ENCODE measurements around the gene LRRC26. TPM values are rescaled to one million over a fixed set of nuclear protein-coding genes. Genes with fewer than 3 reads are reported as not detected.

LRRC26 gene
- total and polyA plus RNA-seq, 2 of the 13 experiments (the other 11 are each of a cell fraction or from before 2014, with no cell fraction given), result not detected

- TF ChIP-seq ZBTB14 (CRISPR knock-in tag; IDR thresholded peaks at IDR 0.05), result peak; percentile 13; the same call in 1 of the 2 replicates
- peak; percentile 66 for TF ChIP-seq SRSF1 (optimal IDR thresholded peaks at IDR 0.05; ENCODE audit: low read depth, low read length)
- TF ChIP-seq ZNF614 (CRISPR knock-in tag; IDR thresholded peaks at IDR 0.05; ENCODE audit: borderline replicate concordance), result peak; percentile 88; the same call in 1 of the 2 replicates
- TF ChIP-seq TCF7L2 (IDR thresholded peaks at IDR 0.05; ENCODE audit: low read depth, low read length), result no peak
- TF ChIP-seq GABPA (IDR thresholded peaks at IDR 0.05; ENCODE audit: low read depth, low read length), result no peak
- peak; percentile 84 for TF ChIP-seq GABPA (CRISPR knock-in tag; IDR thresholded peaks at IDR 0.05; ENCODE audit: low read depth)
- TF ChIP-seq FLYWCH1 (CRISPR knock-in tag; IDR thresholded peaks at IDR 0.05), result no peak
- peak; percentile 78; the same call in 1 of the 2 replicates for TF ChIP-seq SNAPC2 (CRISPR knock-in tag; IDR thresholded peaks at IDR 0.05)
- TF ChIP-seq KMT2A (CRISPR knock-in tag; IDR thresholded peaks at IDR 0.05), result peak; percentile 92
- no peak for TF ChIP-seq JUND (CRISPR knock-in tag; IDR thresholded peaks at IDR 0.05)
- peak; percentile 74 for TF ChIP-seq ARNT2 (CRISPR knock-in tag; IDR thresholded peaks at IDR 0.05; ENCODE audit: low read depth)
- TF ChIP-seq XRCC5 (optimal IDR thresholded peaks at IDR 0.05; ENCODE audit: low read length), result peak; percentile 84
- TF ChIP-seq, protein P1, sequence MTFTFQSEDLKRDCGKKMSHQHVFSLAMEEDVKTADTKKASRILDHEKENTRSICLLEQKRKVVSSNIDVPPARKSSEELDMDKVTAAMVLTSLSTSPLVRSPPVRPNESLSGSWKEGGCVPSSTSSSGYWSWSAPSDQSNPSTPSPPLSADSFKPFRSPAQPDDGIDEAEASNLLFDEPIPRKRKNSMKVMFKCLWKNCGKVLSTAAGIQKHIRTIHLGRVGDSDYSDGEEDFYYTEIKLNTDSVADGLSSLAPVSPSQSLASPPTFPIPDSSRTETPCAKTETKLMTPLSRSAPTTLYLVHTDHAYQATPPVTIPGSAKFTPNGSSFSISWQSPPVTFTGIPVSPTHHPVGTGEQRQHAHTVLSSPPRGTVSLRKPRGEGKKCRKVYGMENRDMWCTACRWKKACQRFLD (CRISPR knock-in tag; IDR thresholded peaks at IDR 0.05; ENCODE audit: borderline replicate concordance), result peak; percentile 76; the same call in 1 of the 2 replicates
- TF ChIP-seq, protein P2, sequence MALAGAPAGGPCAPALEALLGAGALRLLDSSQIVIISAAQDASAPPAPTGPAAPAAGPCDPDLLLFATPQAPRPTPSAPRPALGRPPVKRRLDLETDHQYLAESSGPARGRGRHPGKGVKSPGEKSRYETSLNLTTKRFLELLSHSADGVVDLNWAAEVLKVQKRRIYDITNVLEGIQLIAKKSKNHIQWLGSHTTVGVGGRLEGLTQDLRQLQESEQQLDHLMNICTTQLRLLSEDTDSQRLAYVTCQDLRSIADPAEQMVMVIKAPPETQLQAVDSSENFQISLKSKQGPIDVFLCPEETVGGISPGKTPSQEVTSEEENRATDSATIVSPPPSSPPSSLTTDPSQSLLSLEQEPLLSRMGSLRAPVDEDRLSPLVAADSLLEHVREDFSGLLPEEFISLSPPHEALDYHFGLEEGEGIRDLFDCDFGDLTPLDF (CRISPR knock-in tag; IDR thresholded peaks at IDR 0.05), result no peak
- TF ChIP-seq MTF1 (CRISPR knock-in tag; IDR thresholded peaks at IDR 0.05), result 0 out of 2 replicates have a peak, but pooled peaks have one; percentile 16
- TF ChIP-seq ZSCAN9 (CRISPR knock-in tag; IDR thresholded peaks at IDR 0.05; ENCODE audit: borderline replicate concordance), result peak; percentile 72; the same call in 1 of the 2 replicates
- no peak for TF ChIP-seq ZNF20 (CRISPR knock-in tag; IDR thresholded peaks at IDR 0.05)
- TF ChIP-seq ZNF558 (CRISPR knock-in tag; IDR thresholded peaks at IDR 0.05; ENCODE audit: borderline replicate concordance), result peak; percentile 17; the same call in 1 of the 2 replicates
- TF ChIP-seq, protein P3, sequence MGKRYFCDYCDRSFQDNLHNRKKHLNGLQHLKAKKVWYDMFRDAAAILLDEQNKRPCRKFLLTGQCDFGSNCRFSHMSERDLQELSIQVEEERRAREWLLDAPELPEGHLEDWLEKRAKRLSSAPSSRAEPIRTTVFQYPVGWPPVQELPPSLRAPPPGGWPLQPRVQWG (CRISPR knock-in tag; IDR thresholded peaks at IDR 0.05; ENCODE audit: borderline replicate concordance, low read depth), result no peak
- TF ChIP-seq ELF1 (CRISPR knock-in tag; IDR thresholded peaks at IDR 0.05), result peak; percentile 100
- no peak for TF ChIP-seq HDAC6 (IDR thresholded peaks at IDR 0.05; ENCODE audit: low read depth, low read length)
- no peak for TF ChIP-seq SCMH1 (CRISPR knock-in tag; IDR thresholded peaks at IDR 0.05; ENCODE audit: borderline replicate concordance)
- no peak; the same call in none of the 2 replicates for TF ChIP-seq KDM4B (CRISPR knock-in tag; IDR thresholded peaks at IDR 0.05)
- no peak for TF ChIP-seq SNAI1 (CRISPR knock-in tag; IDR thresholded peaks at IDR 0.05; ENCODE audit: borderline replicate concordance)
- TF ChIP-seq FIP1L1 (IDR thresholded peaks at IDR 0.05; ENCODE audit: borderline replicate concordance, insufficient read depth, low read depth, low read length), result no peak
Measured at GRCh38 chr9:137200311-137201204, 30.7 kb upstream of the LRRC26 start, which contains the start of gene TPRN (continued).

All from HepG2 (cell line).